Brain microvascular endothelial cell (primary cell): ENCODE measurements around the gene GYS2.
A peak's percentile ranks its signal among the peaks of the same experiment; 100 is the strongest.

ENCODE experiments used
- DNase-seq: peaks from one replicate; pipeline ENCODE4 v3.0.0-alpha.2; 2020
- H3K27ac ChIP-seq: fragments of 250-450 bp; sonication (Bioruptor Pico); 2 replicates; pipeline ENCODE4 v1.5.1; 2020; ENCODE audit warnings: mild to moderate bottlenecking, moderate library complexity
- H3K27me3 ChIP-seq: fragments of 250-450 bp; sonication (Bioruptor Pico); replicated peaks from 2 replicates; pipeline ENCODE4 v1.5.1; 2020; ENCODE audit warnings: mild to moderate bottlenecking
- H3K36me3 ChIP-seq: fragments of 250-450 bp; sonication (Bioruptor Pico); replicated peaks from 2 replicates; pipeline ENCODE4 v1.5.1; 2020; ENCODE audit warnings: mild to moderate bottlenecking
- H3K4me3 ChIP-seq: 2 replicates; pipeline ENCODE4 v1.5.1; 2011; ENCODE audit warnings: low read depth, mild to moderate bottlenecking, control low read depth, low read length, moderate library complexity
- CTCF ChIP-seq: IDR thresholded peaks from 2 replicates; pipeline ENCODE4 v1.5.1; 2011; ENCODE audit warnings: low read depth, mild to moderate bottlenecking, moderate library complexity, low read length, control low read depth, inconsistent platforms; ENCODE audit errors: missing control alignments
- in situ Hi-C: cut with HindIII; loops from 2 replicates; pipeline ENCODE4 v1.10.0; 2017; ENCODE audit warnings: low sequenced_read_pairs, low pct_ligation_motif_present

GYS2 gene

GRCh38 chr12:21539797-21540196 lies 64.8 kb downstream of the GYS2 start:
- DNase-seq = no peak
- Histone ChIP-seq H3K27ac (no peak overlapping the region), H3K36me3 (no peaks in the 10 kb centered on the region), H3K4me3 (no peak overlapping the region), H3K27me3 (no peaks in the 10 kb centered on the region)
- TF ChIP-seq CTCF = no peak
- in situ Hi-C loops = no loop called here

- H3K36me3 ChIP-seq = no peaks in the 10 kb centered on the region
- no peak for TF ChIP-seq CTCF
- no peak for DNase-seq
- in situ Hi-C loops = no loop called here
- no peak overlapping the region for H3K27ac ChIP-seq
- H3K27me3 ChIP-seq = no peaks in the 10 kb centered on the region
- H3K4me3 ChIP-seq = no peak overlapping the region
Observed at GRCh38 chr12:21538061-21538653, 66.5 kb downstream of the GYS2 start.

- in situ Hi-C loops = no loop called here
- TF ChIP-seq CTCF = no peak
Observed at GRCh38 chr12:21529456-21529855, 75.2 kb downstream of the GYS2 start.

GRCh38 chr12:21528953-21529352 lies 75.7 kb downstream of the GYS2 start:
- H3K36me3 ChIP-seq = no peaks in the 10 kb centered on the region
- in situ Hi-C loops = no loop called here
- no peak overlapping the region for H3K4me3 ChIP-seq
- no peak for TF ChIP-seq CTCF
- DNase-seq = no peak
- no peak overlapping the region for H3K27ac ChIP-seq
- no peaks in the 10 kb centered on the region for H3K27me3 ChIP-seq

More at GRCh38 chr12:21529456-21529855, 75.2 kb downstream of the GYS2 start:
- no peaks in the 10 kb centered on the region for H3K27me3 ChIP-seq
- H3K36me3 ChIP-seq = no peaks in the 10 kb centered on the region
- H3K4me3 ChIP-seq = no peak overlapping the region
- no peak overlapping the region for H3K27ac ChIP-seq
- DNase-seq = no peak

- H3K36me3 ChIP-seq = no peaks in the 10 kb centered on the region
- in situ Hi-C loops = no loop called here
- H3K27ac ChIP-seq = no peak overlapping the region
- peak overlapping the region; percentile 70 for H3K4me3 ChIP-seq
- TF ChIP-seq CTCF = no peak
- peak; percentile 25 for DNase-seq
- no peaks in the 10 kb centered on the region for H3K27me3 ChIP-seq
Observed at GRCh38 chr12:21527451-21528180, 77.0 kb downstream of the GYS2 start.
